ENCODE results near the gene GNAT3.

GRCh38 chr7:80463272-80463920 lies 48.5 kb downstream of the GNAT3 start:
- TF ChIP-seq ZNF416 (tag by site-specific recombination; IDR thresholded peaks at IDR 0.05), result no peak
- TF ChIP-seq, protein P1, sequence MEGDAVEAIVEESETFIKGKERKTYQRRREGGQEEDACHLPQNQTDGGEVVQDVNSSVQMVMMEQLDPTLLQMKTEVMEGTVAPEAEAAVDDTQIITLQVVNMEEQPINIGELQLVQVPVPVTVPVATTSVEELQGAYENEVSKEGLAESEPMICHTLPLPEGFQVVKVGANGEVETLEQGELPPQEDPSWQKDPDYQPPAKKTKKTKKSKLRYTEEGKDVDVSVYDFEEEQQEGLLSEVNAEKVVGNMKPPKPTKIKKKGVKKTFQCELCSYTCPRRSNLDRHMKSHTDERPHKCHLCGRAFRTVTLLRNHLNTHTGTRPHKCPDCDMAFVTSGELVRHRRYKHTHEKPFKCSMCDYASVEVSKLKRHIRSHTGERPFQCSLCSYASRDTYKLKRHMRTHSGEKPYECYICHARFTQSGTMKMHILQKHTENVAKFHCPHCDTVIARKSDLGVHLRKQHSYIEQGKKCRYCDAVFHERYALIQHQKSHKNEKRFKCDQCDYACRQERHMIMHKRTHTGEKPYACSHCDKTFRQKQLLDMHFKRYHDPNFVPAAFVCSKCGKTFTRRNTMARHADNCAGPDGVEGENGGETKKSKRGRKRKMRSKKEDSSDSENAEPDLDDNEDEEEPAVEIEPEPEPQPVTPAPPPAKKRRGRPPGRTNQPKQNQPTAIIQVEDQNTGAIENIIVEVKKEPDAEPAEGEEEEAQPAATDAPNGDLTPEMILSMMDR (tag by site-specific recombination; IDR thresholded peaks at IDR 0.05), result no peak
- TF ChIP-seq, protein P2, sequence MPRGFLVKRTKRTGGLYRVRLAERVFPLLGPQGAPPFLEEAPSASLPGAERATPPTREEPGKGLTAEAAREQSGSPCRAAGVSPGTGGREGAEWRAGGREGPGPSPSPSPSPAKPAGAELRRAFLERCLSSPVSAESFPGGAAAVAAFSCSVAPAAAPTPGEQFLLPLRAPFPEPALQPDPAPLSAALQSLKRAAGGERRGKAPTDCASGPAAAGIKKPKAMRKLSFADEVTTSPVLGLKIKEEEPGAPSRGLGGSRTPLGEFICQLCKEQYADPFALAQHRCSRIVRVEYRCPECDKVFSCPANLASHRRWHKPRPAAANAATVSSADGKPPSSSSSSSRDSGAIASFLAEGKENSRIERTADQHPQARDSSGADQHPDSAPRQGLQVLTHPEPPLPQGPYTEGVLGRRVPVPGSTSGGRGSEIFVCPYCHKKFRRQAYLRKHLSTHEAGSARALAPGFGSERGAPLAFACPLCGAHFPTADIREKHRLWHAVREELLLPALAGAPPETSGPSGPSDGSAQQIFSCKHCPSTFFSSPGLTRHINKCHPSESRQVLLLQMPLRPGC (tag by site-specific recombination; IDR thresholded peaks at IDR 0.05), result no peak
- no peak for TF ChIP-seq ZNF362 (tag by site-specific recombination; IDR thresholded peaks at IDR 0.05)
- TF ChIP-seq YY1 (tag by site-specific recombination; IDR thresholded peaks at IDR 0.05), result no peak
- TF ChIP-seq ZNF114 (tag by site-specific recombination; IDR thresholded peaks at IDR 0.05), result no peak
- TF ChIP-seq ZNF174 (tag by site-specific recombination; IDR thresholded peaks at IDR 0.05), result no peak
